Endothelial cell of umbilical vein (primary cell): ENCODE data around the gene GRID2.

ENCODE experiments used
- CTCF ChIP-seq, 2 donors: IDR thresholded peaks; 1 replicate in 1 of 2; 2 replicates in 1 of 2; pipeline ENCODE4 v1.5.1; 2011; ENCODE audit warnings: low read length in 2 of 2, mild to moderate bottlenecking in 2 of 2, moderate library complexity in 2 of 2, control low read depth in 1 of 2, inconsistent platforms in 1 of 2, low read depth in 1 of 2; ENCODE audit not compliant: insufficient read depth in 1 of 2; ENCODE audit errors: extremely low read depth in 1 of 2
- EZH2 ChIP-seq: IDR thresholded peaks from 2 replicates; pipeline ENCODE4 v1.6.1; 2012; ENCODE audit warnings: borderline replicate concordance, low read depth, mild to moderate bottlenecking, moderate library complexity, low read length, inconsistent platforms; ENCODE audit not compliant: severe bottlenecking
- FOS ChIP-seq: IDR thresholded peaks from 2 replicates; pipeline ENCODE4 v1.6.1; 2011; ENCODE audit warnings: mild to moderate bottlenecking, low read length, moderate library complexity, borderline replicate concordance; ENCODE audit not compliant: insufficient read depth
- MAX ChIP-seq: IDR thresholded peaks from 2 replicates; pipeline ENCODE4 v1.6.1; 2011; ENCODE audit not compliant: insufficient read depth, insufficient read length
- POLR2A ChIP-seq: IDR thresholded peaks from 2 replicates; pipeline ENCODE4 v1.6.1; 2012; ENCODE audit warnings: low read depth, mild to moderate bottlenecking, control low read depth, low read length
- POLR2AphosphoS5 ChIP-seq: IDR thresholded peaks from 2 replicates; pipeline ENCODE4 v1.6.1; 2012; ENCODE audit warnings: low read depth, mild to moderate bottlenecking, control low read depth, low read length, moderate library complexity; ENCODE audit not compliant: insufficient read depth

GRCh38 chr4:93751411-93751810, 1447.6 kb downstream of the GRID2 start:
- no peak for TF ChIP-seq POLR2AphosphoS5
- no peak for TF ChIP-seq FOS
- TF ChIP-seq CTCF (IDR thresholded peaks at IDR 0.05; ENCODE audit: extremely low read depth in 1 of 2, insufficient read depth in 1 of 2, low read depth in 1 of 2, low read length in 2 of 2) = no peak
- TF ChIP-seq MAX = no peak
- TF ChIP-seq POLR2A = no peak
- no peak for TF ChIP-seq EZH2
